ENCODE measurements around the gene URB2. TPM values are rescaled to one million over a fixed set of nuclear protein-coding genes. Genes with fewer than 3 reads are reported as not detected.

The URB2 gene
- total RNA-seq, 1 donor from 2014 or later, result 2.9 TPM

GRCh38 chr1:229637746-229638145 is 11.7 kb downstream of the URB2 start:
- ATAC-seq (no peak), DNase-seq (no peak)
- intact Hi-C loops (cut with micrococcal nuclease), result no loop called here

GRCh38 chr1:229640455-229640854 is 14.4 kb downstream of the URB2 start:
- peak; percentile 30 for ATAC-seq
- intact Hi-C loops (cut with micrococcal nuclease), result no loop called here
- DNase-seq, result no peak

- DNase-seq (no peak), ATAC-seq (peak; percentile 70)
- intact Hi-C loops (cut with micrococcal nuclease), result no loop called here
These were observed 15.3 kb downstream of the URB2 start for GRCh38 chr1:229641306-229641705.

GRCh38 chr1:229642376-229642775 is 16.3 kb downstream of the URB2 start:
- intact Hi-C loops (cut with micrococcal nuclease), result no loop called here
- ATAC-seq (peak; percentile 55), DNase-seq (peak; percentile 35)

GRCh38 chr1:229642970-229643369 is 16.9 kb downstream of the URB2 start:
- DNase-seq, result no peak
- ATAC-seq, result no peak
- intact Hi-C loops (cut with micrococcal nuclease), result no loop called here

GRCh38 chr1:229643996-229644745 is 18.1 kb downstream of the URB2 start:
- no peak for DNase-seq
- intact Hi-C loops (cut with micrococcal nuclease), result no loop called here
- ATAC-seq, result no peak

- DNase-seq, result no peak
- intact Hi-C loops (cut with micrococcal nuclease), result no loop called here
- ATAC-seq, result no peak
These were observed 19.4 kb downstream of the URB2 start for GRCh38 chr1:229645324-229645993.

GRCh38 chr1:229648406-229648805 is 22.4 kb downstream of the URB2 start:
- ATAC-seq (no peak), DNase-seq (no peak)
- intact Hi-C loops (cut with micrococcal nuclease), result no loop called here

GRCh38 chr1:229650045-229650444 is 24.0 kb downstream of the URB2 start:
- intact Hi-C loops (cut with micrococcal nuclease), result no loop called here
- DNase-seq, result no peak
- ATAC-seq, result no peak

GRCh38 chr1:229651546-229651945 is 25.5 kb downstream of the URB2 start:
- ATAC-seq, result no peak
- intact Hi-C loops (cut with micrococcal nuclease), result no loop called here
- DNase-seq, result no peak

- ATAC-seq (no peak), DNase-seq (no peak)
- intact Hi-C loops (cut with micrococcal nuclease), result no loop called here
These were observed 27.4 kb downstream of the URB2 start for GRCh38 chr1:229653420-229653819.

GRCh38 chr1:229655781-229656180 is 29.7 kb downstream of the URB2 start:
- intact Hi-C loops (cut with micrococcal nuclease), result no loop called here
- ATAC-seq (no peak), DNase-seq (no peak)

- intact Hi-C loops (cut with micrococcal nuclease), result no loop called here
- DNase-seq, result no peak
These were observed 32.1 kb downstream of the URB2 start for GRCh38 chr1:229657993-229658755.

GRCh38 chr1:229661022-229661877 is 35.2 kb downstream of the URB2 start:
- DNase-seq (peak; percentile 87), ATAC-seq (peak; percentile 94)
- intact Hi-C loops (cut with micrococcal nuclease), result loop anchor here (10.0 kb wide), 1 partner anchor 644 kb away; no protein-coding TSS in a partner anchor

More at GRCh38 chr1:229657993-229658755, 32.1 kb downstream of the URB2 start:
- ATAC-seq, result no peak

GRCh38 chr1:229661897-229662296 is 35.9 kb downstream of the URB2 start:
- DNase-seq, result no peak
- no peak for ATAC-seq
- intact Hi-C loops (cut with micrococcal nuclease), result loop anchor here (10.0 kb wide), 1 partner anchor 643 kb away; no protein-coding TSS in a partner anchor

- no peak for ATAC-seq
- peak; percentile 48 for DNase-seq
- intact Hi-C loops (cut with micrococcal nuclease), result loop anchor here (10.0 kb wide), 1 partner anchor 641 kb away; no protein-coding TSS in a partner anchor
These were observed 38.2 kb downstream of the URB2 start for GRCh38 chr1:229664133-229664689.

- DNase-seq, result no peak
- intact Hi-C loops (cut with micrococcal nuclease), result loop anchor here (10.0 kb wide), 1 partner anchor 639 kb away; no protein-coding TSS in a partner anchor
- ATAC-seq, result no peak
These were observed 40.0 kb downstream of the URB2 start for GRCh38 chr1:229665912-229666558.

- ATAC-seq (no peak), DNase-seq (no peak)
- intact Hi-C loops (cut with micrococcal nuclease), result loop anchor here (10.0 kb wide), 1 partner anchor 638 kb away; no protein-coding TSS in a partner anchor
These were observed 40.5 kb downstream of the URB2 start for GRCh38 chr1:229666585-229666984.

Data from left ventricle myocardium superior (tissue), 1 donor.